HepG2 (cell line): Measurements from ENCODE around the gene HDAC3. TPM values are rescaled to one million over a fixed set of nuclear protein-coding genes. Genes with fewer than 3 reads are reported as not detected.

Experiments
- E2F1 ChIP-seq: sonication (generic); formaldehyde crosslinking; IDR thresholded peaks from 2 replicates; pipeline ENCODE4 v1.5.0; 2020; ENCODE audit warnings: missing genetic modification reagents
- EHMT2 ChIP-seq: fragments of 200-600 bp; sonication (generic); IDR thresholded peaks from 2 replicates; pipeline ENCODE4 v1.7.0; 2017; ENCODE audit warnings: antibody characterized with exemption, low read depth, low read length, borderline replicate concordance
- HNF1B ChIP-seq: sonication (generic); formaldehyde crosslinking; IDR thresholded peaks from 2 replicates; pipeline ENCODE4 v1.5.1; 2020; ENCODE audit warnings: mild to moderate bottlenecking, moderate library complexity, missing genetic modification reagents
- HOXA7 ChIP-seq: sonication (generic); formaldehyde crosslinking; IDR thresholded peaks from 2 replicates; pipeline ENCODE4 v1.8.1; 2022; ENCODE audit warnings: mild to moderate bottlenecking, missing genetic modification reagents, moderate library complexity
- KAT8 ChIP-seq: IDR thresholded peaks from 2 replicates; pipeline ENCODE4 v1.6.1; 2016; ENCODE audit warnings: missing genetic modification reagents, missing compliant biosample characterization
- KLF9 ChIP-seq: IDR thresholded peaks from 2 replicates; pipeline ENCODE4 v1.6.1; 2016; ENCODE audit warnings: low read depth
- NFKBIZ ChIP-seq: IDR thresholded peaks from 2 replicates; pipeline ENCODE4 v1.6.1; 2018; ENCODE audit warnings: missing genetic modification reagents, missing compliant biosample characterization
- PAF1 ChIP-seq: IDR thresholded peaks from 2 replicates; pipeline ENCODE4 v1.6.1; 2016; ENCODE audit warnings: missing genetic modification reagents, missing compliant biosample characterization
- PITX1 ChIP-seq: sonication (generic); formaldehyde crosslinking; IDR thresholded peaks from 2 replicates; pipeline ENCODE4 v1.5.1; 2020; ENCODE audit warnings: mild to moderate bottlenecking, missing genetic modification reagents
- POLR2AphosphoS5 ChIP-seq: IDR thresholded peaks from 2 replicates; pipeline ENCODE4 v1.6.1; 2012; ENCODE audit warnings: low read depth, low read length
- RERE ChIP-seq: IDR thresholded peaks from 2 replicates; pipeline ENCODE4 v1.6.1; 2016; ENCODE audit warnings: low read depth, missing genetic modification reagents, missing compliant biosample characterization
- SALL1 ChIP-seq: sonication (generic); formaldehyde crosslinking; IDR thresholded peaks from 2 replicates; pipeline ENCODE4 v1.8.0; 2022; ENCODE audit warnings: mild to moderate bottlenecking, missing genetic modification reagents
- SMYD3 ChIP-seq: sonication (generic); formaldehyde crosslinking; IDR thresholded peaks from 2 replicates; pipeline ENCODE4 v1.8.1; 2023; ENCODE audit warnings: mild to moderate bottlenecking, missing genetic modification reagents
- SP1 ChIP-seq, 2 experiments: fragments of 450-650 bp in 1 of 2; sonication (generic) in 1 of 2; formaldehyde crosslinking in 1 of 2; IDR thresholded peaks; 2 replicates each; pipeline versions ENCODE4 v1.4.0 to v1.6.1; 2016 to 2020; ENCODE audit warnings: missing genetic modification reagents in 1 of 2
- SSRP1 ChIP-seq: IDR thresholded peaks from 2 replicates; pipeline ENCODE4 v1.6.1; 2016; ENCODE audit warnings: control low read depth
- ZFYVE20 ChIP-seq: sonication (generic); formaldehyde crosslinking; IDR thresholded peaks from 2 replicates; pipeline ENCODE4 v1.8.0; 2023; ENCODE audit warnings: low read depth, mild to moderate bottlenecking, moderate library complexity, missing genetic modification reagents, borderline replicate concordance
- ZNF24 ChIP-seq: fragments of 450-650 bp; IDR thresholded peaks from 2 replicates; pipeline ENCODE4 v1.6.1; 2017; ENCODE audit warnings: antibody characterized with exemption, mild to moderate bottlenecking
- ZNF263 ChIP-seq: sonication (generic); formaldehyde crosslinking; IDR thresholded peaks from 2 replicates; pipeline ENCODE4 v1.4.0; 2020; ENCODE audit warnings: missing genetic modification reagents
- ZNF350 ChIP-seq: sonication (generic); formaldehyde crosslinking; IDR thresholded peaks from 2 replicates; pipeline ENCODE4 v1.4.0; 2020; ENCODE audit warnings: mild to moderate bottlenecking, low read depth, missing genetic modification reagents, borderline replicate concordance
- ZSCAN20 ChIP-seq: sonication (generic); formaldehyde crosslinking; IDR thresholded peaks from 2 replicates; pipeline ENCODE4 v1.4.0; 2020; ENCODE audit warnings: missing genetic modification reagents, mild to moderate bottlenecking, borderline replicate concordance
- polyA plus RNA-seq, 8 experiments: library from polyadenylated mRNA; depleted of rRNA in 3 of 8; stranded (reverse) in 7 of 8; unstranded in 1 of 8; fragments of >200 nt; fragmentation: Illumina TruSeq in 4 of 8; extraction: Trizol in 4 of 8; gene quantifications; 2 replicates each; pipeline versions ENCODE4 v1.2.1 to v1.2.3, GENCODE V29; 2011 to 2016; ENCODE audit warnings: low read depth in 4 of 8, missing spikeins in 1 of 8, mixed read lengths in 1 of 8; ENCODE audit not compliant: insufficient read depth in 1 of 8
- total RNA-seq, 5 experiments: library from RNA; depleted of rRNA; stranded (reverse); fragments of >200 nt; fragmentation: Illumina TruSeq; extraction: Trizol; gene quantifications; 2 replicates each; pipeline ENCODE4 v1.2.3, GENCODE V29; 2016; ENCODE audit warnings: low read depth in 1 of 5
- TF ChIP-seq, protein P1 (sequence below): sonication (generic); formaldehyde crosslinking; IDR thresholded peaks from 2 replicates; pipeline ENCODE4 v1.4.0; 2020; ENCODE audit warnings: missing genetic modification reagents
- TF ChIP-seq, protein P2 (sequence below): sonication (generic); formaldehyde crosslinking; IDR thresholded peaks from 2 replicates; pipeline ENCODE4 v1.4.0; 2020; ENCODE audit warnings: mild to moderate bottlenecking, missing genetic modification reagents

The HDAC3 gene
- total and polyA plus RNA-seq, 2 of the 13 experiments (the other 11 are each of a cell fraction or from before 2014, with no cell fraction given): 84.0 to 94.1 TPM

- TF ChIP-seq E2F1: no peak
- TF ChIP-seq NFKBIZ (CRISPR knock-in tag): no peak; the same call in 1 of the 2 replicates
- no peak for TF ChIP-seq HOXA7
- TF ChIP-seq PITX1 (CRISPR knock-in tag): no peak
- TF ChIP-seq KAT8 (CRISPR knock-in tag): no peak; the same call in none of the 2 replicates
- TF ChIP-seq SMYD3 (CRISPR knock-in tag): no peak
- TF ChIP-seq PAF1 (CRISPR knock-in tag): no peak
- no peak for TF ChIP-seq SSRP1 (CRISPR knock-in tag)
- TF ChIP-seq HNF1B (CRISPR knock-in tag): no peak; the same call in 1 of the 2 replicates
- no peak for TF ChIP-seq EHMT2
- peak; percentile 53; the same call in 1 of the 2 replicates for TF ChIP-seq SALL1 (CRISPR knock-in tag)
- no peak for TF ChIP-seq RERE
- no peak for TF ChIP-seq KLF9 (CRISPR knock-in tag)
- no peak for TF ChIP-seq SP1 (IDR thresholded peaks at IDR 0.05)
- peak; percentile 83 for TF ChIP-seq SP1 (CRISPR knock-in tag; IDR thresholded peaks at IDR 0.05)
- TF ChIP-seq, protein P1, sequence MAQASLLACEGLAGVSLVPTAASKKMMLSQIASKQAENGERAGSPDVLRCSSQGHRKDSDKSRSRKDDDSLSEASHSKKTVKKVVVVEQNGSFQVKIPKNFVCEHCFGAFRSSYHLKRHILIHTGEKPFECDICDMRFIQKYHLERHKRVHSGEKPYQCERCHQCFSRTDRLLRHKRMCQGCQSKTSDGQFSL: no peak
- TF ChIP-seq ZNF350: no peak
- TF ChIP-seq, protein P2, sequence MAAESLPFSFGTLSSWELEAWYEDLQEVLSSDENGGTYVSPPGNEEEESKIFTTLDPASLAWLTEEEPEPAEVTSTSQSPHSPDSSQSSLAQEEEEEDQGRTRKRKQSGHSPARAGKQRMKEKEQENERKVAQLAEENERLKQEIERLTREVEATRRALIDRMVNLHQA (CRISPR knock-in tag): no peak
- TF ChIP-seq ZNF24: no peak
- no peak for TF ChIP-seq ZFYVE20
- peak; percentile 66 for TF ChIP-seq POLR2AphosphoS5
- no peak for TF ChIP-seq ZNF263 (CRISPR knock-in tag)
- TF ChIP-seq ZSCAN20: no peak
These were observed 14.4 kb upstream of the HDAC3 start, which contains the start of gene FCHSD1 (continued) for GRCh38 chr5:141650851-141651727.
